Measurements from ENCODE around the gene ERO1A. TPM values are rescaled to one million over a fixed set of nuclear protein-coding genes. Genes with fewer than 3 reads are reported as not detected.

The ERO1A gene
- total and polyA plus RNA-seq, 2 donors (not counting 1 experiment from before 2014, with no cell fraction given) = 34.5 to 64.9 TPM

- TF ChIP-seq CTCF (conservative IDR thresholded peaks at IDR 0.05 in 1 of 2, IDR thresholded peaks at IDR 0.05 in 1 of 2; ENCODE audit: low read depth in 1 of 2, low read length in 2 of 2) (no peak), EZH2 (IDR thresholded peaks at IDR 0.05; ENCODE audit: low read length, missing control alignments) (no peak)
- Histone ChIP-seq H3K9ac (ENCODE audit: insufficient read depth, low read length) (no peak overlapping the region), H3K27ac (ENCODE audit: insufficient read depth, low read length) (no peak overlapping the region), H3K4me1 (ENCODE audit: control insufficient read depth, extremely low read depth, insufficient read depth, low read length) (no peaks in the 10 kb centered on the region), H3K4me2 (ENCODE audit: extremely low read depth, insufficient read depth, low read length) (no peak overlapping the region), H3K79me2 (ENCODE audit: control insufficient read depth, insufficient read depth, low read length) (peaks cover 6% of the 10 kb centered on the region), H3K9me3 (ENCODE audit: control insufficient read depth, insufficient read depth, low read depth, low read length) (no peaks in the 10 kb centered on the region), H4K20me1 (ENCODE audit: control insufficient read depth, extremely low read depth, insufficient read depth, low read length) (no peaks in the 10 kb centered on the region), H3K4me3 (replicated peaks in 1 of 4; ENCODE audit: control extremely low read depth in 1 of 4, insufficient read depth in 1 of 4, low read depth in 3 of 4, low read length in 4 of 4) (no peak overlapping the region), H2AFZ (ENCODE audit: low read length) (no peak overlapping the region), H3K36me3 (ENCODE audit: control insufficient read depth, insufficient read depth, low read length) (no peaks in the 10 kb centered on the region), H3K27me3 (ENCODE audit: control insufficient read depth, insufficient read depth, low read length) (no peaks in the 10 kb centered on the region)
- no peak for DNase-seq (ENCODE audit: low read depth in 2 of 2)
These were observed 45.4 kb upstream of the ERO1A start for GRCh38 chr14:52740751-52741150.

GRCh38 chr14:52738409-52738808, 43.1 kb upstream of the ERO1A start:
- DNase-seq (ENCODE audit: low read depth in 2 of 2) = no peak

GRCh38 chr14:52735921-52736489, 40.6 kb upstream of the ERO1A start:
- H3K4me2 ChIP-seq (ENCODE audit: extremely low read depth, insufficient read depth, low read length) = peak overlapping the region; percentile 3
- H3K4me1 ChIP-seq (ENCODE audit: control insufficient read depth, extremely low read depth, insufficient read depth, low read length) = no peaks in the 10 kb centered on the region
- peaks cover 10% of the 10 kb centered on the region for H3K79me2 ChIP-seq (ENCODE audit: control insufficient read depth, insufficient read depth, low read length)
- no peaks in the 10 kb centered on the region for H3K27me3 ChIP-seq (ENCODE audit: control insufficient read depth, insufficient read depth, low read length)
- no peak overlapping the region for H3K27ac ChIP-seq (ENCODE audit: insufficient read depth, low read length)
- H3K9me3 ChIP-seq (ENCODE audit: control insufficient read depth, insufficient read depth, low read depth, low read length) = no peaks in the 10 kb centered on the region
- no peaks in the 10 kb centered on the region for H4K20me1 ChIP-seq (ENCODE audit: control insufficient read depth, extremely low read depth, insufficient read depth, low read length)
- no peak overlapping the region for H3K9ac ChIP-seq (ENCODE audit: insufficient read depth, low read length)
- TF ChIP-seq EZH2 (IDR thresholded peaks at IDR 0.05; ENCODE audit: low read length, missing control alignments) = no peak
- TF ChIP-seq CTCF (conservative IDR thresholded peaks at IDR 0.05 in 1 of 2, IDR thresholded peaks at IDR 0.05 in 1 of 2; ENCODE audit: low read depth in 1 of 2, low read length in 2 of 2) = no peak
- H2AFZ ChIP-seq (ENCODE audit: low read length) = no peak overlapping the region
- DNase-seq (ENCODE audit: low read depth in 2 of 2) = peak in 1 of 2 donors; percentile 16
- no peak overlapping the region for H3K4me3 ChIP-seq (replicated peaks in 1 of 4; ENCODE audit: control extremely low read depth in 1 of 4, insufficient read depth in 1 of 4, low read depth in 3 of 4, low read length in 4 of 4)
- H3K36me3 ChIP-seq (ENCODE audit: control insufficient read depth, insufficient read depth, low read length) = no peaks in the 10 kb centered on the region

More at GRCh38 chr14:52738409-52738808, 43.1 kb upstream of the ERO1A start:
- TF ChIP-seq CTCF (conservative IDR thresholded peaks at IDR 0.05 in 1 of 2, IDR thresholded peaks at IDR 0.05 in 1 of 2; ENCODE audit: low read depth in 1 of 2, low read length in 2 of 2) = no peak
- no peak for TF ChIP-seq EZH2 (IDR thresholded peaks at IDR 0.05; ENCODE audit: low read length, missing control alignments)
- Histone ChIP-seq H4K20me1 (ENCODE audit: control insufficient read depth, extremely low read depth, insufficient read depth, low read length) (no peaks in the 10 kb centered on the region), H3K27ac (ENCODE audit: insufficient read depth, low read length) (no peak overlapping the region), H3K9me3 (ENCODE audit: control insufficient read depth, insufficient read depth, low read depth, low read length) (no peaks in the 10 kb centered on the region), H3K27me3 (ENCODE audit: control insufficient read depth, insufficient read depth, low read length) (no peaks in the 10 kb centered on the region), H3K4me1 (ENCODE audit: control insufficient read depth, extremely low read depth, insufficient read depth, low read length) (no peaks in the 10 kb centered on the region), H3K4me2 (ENCODE audit: extremely low read depth, insufficient read depth, low read length) (no peak overlapping the region), H3K79me2 (ENCODE audit: control insufficient read depth, insufficient read depth, low read length) (peaks cover 6% of the 10 kb centered on the region), H3K36me3 (ENCODE audit: control insufficient read depth, insufficient read depth, low read length) (no peaks in the 10 kb centered on the region), H3K9ac (ENCODE audit: insufficient read depth, low read length) (no peak overlapping the region), H2AFZ (ENCODE audit: low read length) (no peak overlapping the region), H3K4me3 (replicated peaks in 1 of 4; ENCODE audit: control extremely low read depth in 1 of 4, insufficient read depth in 1 of 4, low read depth in 3 of 4, low read length in 4 of 4) (no peak overlapping the region)
